ENCODE results near the gene HOXA7. TPM values are rescaled to one million over a fixed set of nuclear protein-coding genes. Genes with fewer than 3 reads are reported as not detected.

The HOXA7 gene
- total and polyA plus RNA-seq, 2 experiments from 2014 or later = 0.83 TPM; not detected in 1

DNA sequence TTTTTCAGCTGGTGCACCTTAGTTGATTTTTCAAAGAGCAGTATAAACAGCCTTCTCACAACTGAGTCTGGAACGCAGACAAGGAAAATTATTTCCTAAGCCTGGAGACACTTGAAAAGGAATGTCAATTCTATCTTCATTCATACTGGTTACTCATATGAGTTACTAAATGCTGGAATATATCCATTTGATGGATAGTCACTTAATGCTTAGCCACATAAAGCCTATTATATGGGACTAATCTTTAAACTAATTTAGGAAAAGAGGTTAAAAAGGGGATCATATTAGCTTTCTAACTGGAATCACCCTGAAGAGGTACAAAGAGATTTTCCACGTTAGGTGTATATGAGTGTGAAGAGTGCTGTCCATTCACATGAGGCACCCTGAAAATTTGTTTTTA lies 24.3 kb downstream of the HOXA7 start:
- H3K4me1 ChIP-seq (ENCODE audit: insufficient read depth) = peaks cover 10% of the 10 kb centered on the region
- WGBS (ENCODE audit: low lambda C conversion rate, missing lambda C conversion rate) = 65% methylated on average over 2 of the region's 2 CpGs

DNA sequence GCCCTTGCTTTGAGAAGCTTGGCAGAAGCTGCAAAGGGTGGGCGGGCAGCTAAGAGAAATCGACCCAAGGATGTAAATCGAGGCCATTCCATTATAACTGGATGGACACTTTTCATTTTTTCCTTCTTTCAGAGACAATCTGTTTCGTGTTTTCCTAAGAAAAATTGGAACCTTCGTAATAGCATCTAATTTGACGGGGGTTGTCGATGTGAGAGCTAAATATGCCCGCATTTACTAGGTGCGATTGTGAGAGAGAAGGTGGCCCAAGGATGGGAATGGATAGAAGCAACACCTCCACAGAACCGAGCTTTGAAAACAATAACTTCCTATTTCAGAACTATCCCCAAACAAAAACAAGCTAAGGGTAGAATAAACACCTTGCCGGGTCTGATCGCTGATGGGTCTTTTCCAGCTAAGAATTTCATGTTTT lies 25.1 kb downstream of the HOXA7 start:
- WGBS (ENCODE audit: low lambda C conversion rate, missing lambda C conversion rate) = 27% methylated on average over 12 of the region's 12 CpGs

More for the DNA sequence above, 24.3 kb downstream of the HOXA7 start:
- Histone ChIP-seq H3K4me3 (no peak overlapping the region), H3K9me2 (replicated peaks; ENCODE audit: insufficient read depth) (no peaks in the 10 kb centered on the region), H3K79me2 (no peaks in the 10 kb centered on the region), H3K36me3 (replicated peaks; ENCODE audit: insufficient read depth, low read depth) (no peaks in the 10 kb centered on the region), H3K4me2 (no peak overlapping the region), H2AFZ (no peak overlapping the region), H4K20me1 (ENCODE audit: insufficient read depth, poor library complexity, severe bottlenecking) (no peaks in the 10 kb centered on the region), H3K27ac (no peak overlapping the region), H3K27me3 (peaks cover 85% of the 10 kb centered on the region), H3K9me3 (ENCODE audit: low read depth) (no peaks in the 10 kb centered on the region)
- TF ChIP-seq EZH2phosphoT487 (IDR thresholded peaks at IDR 0.05; ENCODE audit: low read depth, severe bottlenecking, unreplicated experiment) (no peak), EZH2 (IDR thresholded peaks at IDR 0.05; ENCODE audit: borderline replicate concordance) (no peak)
- TF ChIP-seq, protein P1, sequence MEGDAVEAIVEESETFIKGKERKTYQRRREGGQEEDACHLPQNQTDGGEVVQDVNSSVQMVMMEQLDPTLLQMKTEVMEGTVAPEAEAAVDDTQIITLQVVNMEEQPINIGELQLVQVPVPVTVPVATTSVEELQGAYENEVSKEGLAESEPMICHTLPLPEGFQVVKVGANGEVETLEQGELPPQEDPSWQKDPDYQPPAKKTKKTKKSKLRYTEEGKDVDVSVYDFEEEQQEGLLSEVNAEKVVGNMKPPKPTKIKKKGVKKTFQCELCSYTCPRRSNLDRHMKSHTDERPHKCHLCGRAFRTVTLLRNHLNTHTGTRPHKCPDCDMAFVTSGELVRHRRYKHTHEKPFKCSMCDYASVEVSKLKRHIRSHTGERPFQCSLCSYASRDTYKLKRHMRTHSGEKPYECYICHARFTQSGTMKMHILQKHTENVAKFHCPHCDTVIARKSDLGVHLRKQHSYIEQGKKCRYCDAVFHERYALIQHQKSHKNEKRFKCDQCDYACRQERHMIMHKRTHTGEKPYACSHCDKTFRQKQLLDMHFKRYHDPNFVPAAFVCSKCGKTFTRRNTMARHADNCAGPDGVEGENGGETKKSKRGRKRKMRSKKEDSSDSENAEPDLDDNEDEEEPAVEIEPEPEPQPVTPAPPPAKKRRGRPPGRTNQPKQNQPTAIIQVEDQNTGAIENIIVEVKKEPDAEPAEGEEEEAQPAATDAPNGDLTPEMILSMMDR (IDR thresholded peaks at IDR 0.05; ENCODE audit: poor library complexity) = no peak
- DNase-seq (ENCODE audit: low spot score) = no peak

DNA sequence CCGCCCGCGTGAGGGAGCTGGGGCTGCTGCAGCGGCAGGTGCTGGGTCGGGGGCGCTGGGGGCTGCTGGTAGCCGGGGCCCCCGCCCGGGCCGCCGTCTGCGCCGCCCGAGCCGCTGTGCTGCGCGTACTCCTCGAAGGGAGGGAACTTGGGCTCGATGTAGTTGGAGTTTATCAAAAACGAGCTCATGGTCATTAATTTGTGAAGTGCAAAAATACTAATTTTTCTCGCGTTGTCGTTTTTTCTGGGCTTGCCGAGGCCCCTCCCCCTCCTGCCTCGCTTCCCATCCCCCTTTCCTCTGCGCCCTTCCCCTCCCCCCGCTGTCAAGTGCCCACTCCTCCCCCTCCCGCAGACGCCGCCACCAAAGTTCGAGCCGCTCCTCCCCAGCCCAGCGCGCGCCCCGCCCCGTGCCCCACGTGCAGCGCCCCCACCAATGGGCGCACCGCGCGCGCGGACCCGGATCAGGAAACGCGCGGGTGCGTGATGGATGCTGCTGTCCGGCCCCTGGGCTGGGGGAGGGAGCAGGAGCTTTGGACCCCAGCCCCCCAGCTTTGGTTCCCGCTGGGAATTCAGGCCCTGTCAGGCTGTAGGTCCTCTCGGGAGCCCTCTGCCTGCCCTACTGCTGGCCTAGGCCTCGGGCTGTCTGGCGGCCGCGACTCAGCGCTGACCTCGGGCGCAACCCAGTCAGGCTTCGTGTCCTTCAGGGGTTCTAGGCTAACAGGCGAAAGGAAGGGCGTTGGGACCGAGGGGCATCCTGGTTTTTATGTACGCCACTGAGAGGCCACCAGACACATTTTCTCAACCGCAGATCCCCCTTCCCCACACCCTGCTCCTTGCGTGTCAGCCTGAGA lies 25.7 kb downstream of the HOXA7 start, which contains the start of gene HOXA4:
Gene HOXA4, minus strand, starts transcription at position 218 of the 850 bp plus-strand sequence. Its CDS starts 24 bp downstream, at position 194.
- H3K27ac ChIP-seq = peak within 1 kb of the TSS; percentile 39
- H3K4me3 ChIP-seq = peak within 1 kb of the TSS; percentile 80
- H3K9me2 ChIP-seq (replicated peaks; ENCODE audit: insufficient read depth) = no peaks in the 10 kb centered on the region
- no peak for TF ChIP-seq EZH2phosphoT487 (IDR thresholded peaks at IDR 0.05; ENCODE audit: low read depth, severe bottlenecking, unreplicated experiment)
- peak; percentile 61 for TF ChIP-seq EZH2 (IDR thresholded peaks at IDR 0.05; ENCODE audit: borderline replicate concordance)
- H3K4me1 ChIP-seq (ENCODE audit: insufficient read depth) = peaks cover 6% of the 10 kb centered on the region
- H3K27me3 ChIP-seq = peaks cover 88% of the 10 kb centered on the region
- H3K4me2 ChIP-seq = peak within 1 kb of the TSS; percentile 92
- H3K79me2 ChIP-seq = no peaks in the 10 kb centered on the region
- H3K36me3 ChIP-seq (replicated peaks; ENCODE audit: insufficient read depth, low read depth) = no peaks in the 10 kb centered on the region
- no peaks in the 10 kb centered on the region for H4K20me1 ChIP-seq (ENCODE audit: insufficient read depth, poor library complexity, severe bottlenecking)
- DNase-seq (ENCODE audit: low spot score) = peak; percentile 91
- H2AFZ ChIP-seq = peak within 1 kb of the TSS; percentile 93
- no peaks in the 10 kb centered on the region for H3K9me3 ChIP-seq (ENCODE audit: low read depth)
- WGBS (ENCODE audit: low lambda C conversion rate, missing lambda C conversion rate) = 4% methylated on average over 44 of the region's 67 CpGs

More for the DNA sequence above, 25.1 kb downstream of the HOXA7 start:
- no peak for DNase-seq (ENCODE audit: low spot score)
- peak overlapping the region; percentile 93 for H2AFZ ChIP-seq
- peaks cover 87% of the 10 kb centered on the region for H3K27me3 ChIP-seq
- peak overlapping the region; percentile 80 for H3K4me3 ChIP-seq
- peaks cover 10% of the 10 kb centered on the region for H3K4me1 ChIP-seq (ENCODE audit: insufficient read depth)
- H3K9me3 ChIP-seq (ENCODE audit: low read depth) = no peaks in the 10 kb centered on the region
- H3K79me2 ChIP-seq = no peaks in the 10 kb centered on the region
- H3K4me2 ChIP-seq = peak overlapping the region; percentile 92
- no peaks in the 10 kb centered on the region for H3K9me2 ChIP-seq (replicated peaks; ENCODE audit: insufficient read depth)
- no peaks in the 10 kb centered on the region for H4K20me1 ChIP-seq (ENCODE audit: insufficient read depth, poor library complexity, severe bottlenecking)
- H3K36me3 ChIP-seq (replicated peaks; ENCODE audit: insufficient read depth, low read depth) = no peaks in the 10 kb centered on the region
- TF ChIP-seq EZH2 (IDR thresholded peaks at IDR 0.05; ENCODE audit: borderline replicate concordance) (peak; percentile 69), EZH2phosphoT487 (IDR thresholded peaks at IDR 0.05; ENCODE audit: low read depth, severe bottlenecking, unreplicated experiment) (no peak)
- H3K27ac ChIP-seq = peak overlapping the region; percentile 39

DNA sequence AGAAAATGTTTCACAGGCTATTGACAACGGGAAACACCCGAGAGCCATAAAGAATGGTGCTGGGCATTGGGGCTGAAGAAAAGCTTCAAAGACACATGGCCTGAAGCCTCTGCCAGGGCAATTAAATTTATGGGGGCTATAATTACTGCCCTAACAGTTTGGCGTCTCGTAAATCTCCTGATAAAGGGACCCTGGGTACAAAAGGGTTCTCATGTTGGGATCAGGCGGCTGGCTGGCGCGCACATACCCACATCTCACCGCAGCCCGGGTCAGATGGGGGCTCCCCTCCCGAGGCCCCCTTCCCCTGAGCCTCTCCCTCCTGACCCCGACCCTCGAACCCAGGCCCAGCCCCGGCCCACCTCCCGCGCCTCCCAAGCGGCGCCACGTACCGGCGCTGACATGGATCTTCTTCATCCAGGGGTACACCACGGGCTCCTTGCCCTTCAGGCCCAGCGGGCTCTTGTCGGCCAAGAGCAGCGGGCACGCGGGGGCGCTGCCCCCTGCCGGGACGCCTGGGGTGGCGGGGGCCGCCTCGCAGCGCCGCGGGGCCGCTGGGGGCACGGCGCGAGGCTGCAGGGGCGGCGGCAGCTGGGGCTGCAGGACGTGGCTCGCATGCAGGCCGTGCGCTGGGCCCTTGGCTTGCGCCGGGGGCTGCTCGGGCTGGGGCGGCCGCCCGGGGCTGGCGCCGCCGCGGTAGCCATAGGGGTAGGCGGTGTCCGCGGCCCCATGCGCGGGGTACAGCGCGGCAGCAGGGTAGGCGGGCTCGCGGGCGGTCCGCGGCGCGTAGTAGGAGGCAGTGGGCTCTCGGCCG lies 26.5 kb downstream of the HOXA7 start:
- no peak overlapping the region for H2AFZ ChIP-seq
- H3K36me3 ChIP-seq (replicated peaks; ENCODE audit: insufficient read depth, low read depth) = no peaks in the 10 kb centered on the region
- peak; percentile 32 for TF ChIP-seq EZH2phosphoT487 (IDR thresholded peaks at IDR 0.05; ENCODE audit: low read depth, severe bottlenecking, unreplicated experiment)
- TF ChIP-seq, protein P1 (IDR thresholded peaks at IDR 0.05; ENCODE audit: poor library complexity) = peak; percentile 11
- TF ChIP-seq EZH2 (IDR thresholded peaks at IDR 0.05; ENCODE audit: borderline replicate concordance) = no peak
- peaks cover 88% of the 10 kb centered on the region for H3K27me3 ChIP-seq
- peak; percentile 53 for DNase-seq (ENCODE audit: low spot score)
- peak overlapping the region; percentile 92 for H3K4me2 ChIP-seq
- H3K4me3 ChIP-seq = peak overlapping the region; percentile 80
- H3K4me1 ChIP-seq (ENCODE audit: insufficient read depth) = peaks cover 6% of the 10 kb centered on the region
- no peaks in the 10 kb centered on the region for H3K9me3 ChIP-seq (ENCODE audit: low read depth)
- H4K20me1 ChIP-seq (ENCODE audit: insufficient read depth, poor library complexity, severe bottlenecking) = no peaks in the 10 kb centered on the region
- no peaks in the 10 kb centered on the region for H3K79me2 ChIP-seq
- H3K27ac ChIP-seq = no peak overlapping the region
- 9% methylated on average over 39 of the region's 72 CpGs for WGBS (ENCODE audit: low lambda C conversion rate, missing lambda C conversion rate)
- no peaks in the 10 kb centered on the region for H3K9me2 ChIP-seq (replicated peaks; ENCODE audit: insufficient read depth)
